ENCODE measurements around the gene LRPPRC.

LRPPRC gene

GRCh38 chr2:43948370-43948769 lies 47.4 kb downstream of the LRPPRC start:
- Histone ChIP-seq H3K4me3 (ENCODE audit: low read depth, low read length, poor library complexity, severe bottlenecking) (no peak overlapping the region), H2AFZ (ENCODE audit: low read length) (no peak overlapping the region), H3K4me2 (ENCODE audit: low read length) (no peak overlapping the region), H3K9ac (ENCODE audit: low read length) (no peak overlapping the region), H3K79me2 (ENCODE audit: insufficient read depth, low read length) (no peaks in the 10 kb centered on the region), H3K27ac (ENCODE audit: low read depth, low read length, poor library complexity, severe bottlenecking) (no peak overlapping the region), H3K36me3 (ENCODE audit: insufficient read depth, low read length) (peaks cover 94% of the 10 kb centered on the region), H3K27me3 (ENCODE audit: insufficient read depth, low read length) (no peaks in the 10 kb centered on the region), H4K20me1 (ENCODE audit: insufficient read depth, low read length) (no peaks in the 10 kb centered on the region), H3K9me2 (ENCODE audit: low read depth, low read length) (no peaks in the 10 kb centered on the region), H3F3A (ENCODE audit: insufficient read depth, low read length) (no peaks in the 10 kb centered on the region), H3K4me1 (ENCODE audit: insufficient read depth, low read length, severe bottlenecking) (no peaks in the 10 kb centered on the region), H3K9me3 (ENCODE audit: low read length) (no peaks in the 10 kb centered on the region)
- TF ChIP-seq CTCF (IDR thresholded peaks at IDR 0.05; ENCODE audit: low read length) (no peak), EZH2 (IDR thresholded peaks at IDR 0.05; ENCODE audit: borderline replicate concordance, low read length) (no peak)

- Histone ChIP-seq H4K20me1 (ENCODE audit: insufficient read depth, low read length) (no peaks in the 10 kb centered on the region), H3K79me2 (ENCODE audit: insufficient read depth, low read length) (no peaks in the 10 kb centered on the region), H3K9ac (ENCODE audit: low read length) (no peak overlapping the region), H3K9me3 (ENCODE audit: low read length) (no peaks in the 10 kb centered on the region), H2AFZ (ENCODE audit: low read length) (no peak overlapping the region), H3K9me2 (ENCODE audit: low read depth, low read length) (no peaks in the 10 kb centered on the region), H3K36me3 (ENCODE audit: insufficient read depth, low read length) (peaks cover 91% of the 10 kb centered on the region), H3K4me2 (ENCODE audit: low read length) (no peak overlapping the region), H3K4me1 (ENCODE audit: insufficient read depth, low read length, severe bottlenecking) (no peaks in the 10 kb centered on the region), H3K27me3 (ENCODE audit: insufficient read depth, low read length) (no peaks in the 10 kb centered on the region), H3F3A (ENCODE audit: insufficient read depth, low read length) (no peaks in the 10 kb centered on the region), H3K4me3 (ENCODE audit: low read depth, low read length, poor library complexity, severe bottlenecking) (no peak overlapping the region), H3K27ac (ENCODE audit: low read depth, low read length, poor library complexity, severe bottlenecking) (no peak overlapping the region)
- no peak for TF ChIP-seq CTCF (IDR thresholded peaks at IDR 0.05; ENCODE audit: low read length)
- TF ChIP-seq EZH2 (IDR thresholded peaks at IDR 0.05; ENCODE audit: borderline replicate concordance, low read length): no peak
Observed at GRCh38 chr2:43946685-43947084, 49.1 kb downstream of the LRPPRC start.

GRCh38 chr2:43945439-43945838 lies 50.4 kb downstream of the LRPPRC start:
- no peaks in the 10 kb centered on the region for H3K79me2 ChIP-seq (ENCODE audit: insufficient read depth, low read length)
- H3K36me3 ChIP-seq (ENCODE audit: insufficient read depth, low read length): peaks cover 91% of the 10 kb centered on the region
- H3K9ac ChIP-seq (ENCODE audit: low read length): no peak overlapping the region
- no peaks in the 10 kb centered on the region for H3K4me1 ChIP-seq (ENCODE audit: insufficient read depth, low read length, severe bottlenecking)
- TF ChIP-seq CTCF (IDR thresholded peaks at IDR 0.05; ENCODE audit: low read length) (no peak), EZH2 (IDR thresholded peaks at IDR 0.05; ENCODE audit: borderline replicate concordance, low read length) (no peak)
- no peaks in the 10 kb centered on the region for H3K27me3 ChIP-seq (ENCODE audit: insufficient read depth, low read length)
- H2AFZ ChIP-seq (ENCODE audit: low read length): no peak overlapping the region
- H3F3A ChIP-seq (ENCODE audit: insufficient read depth, low read length): no peaks in the 10 kb centered on the region
- H3K4me2 ChIP-seq (ENCODE audit: low read length): no peak overlapping the region
- no peaks in the 10 kb centered on the region for H3K9me3 ChIP-seq (ENCODE audit: low read length)
- H4K20me1 ChIP-seq (ENCODE audit: insufficient read depth, low read length): no peaks in the 10 kb centered on the region
- no peak overlapping the region for H3K4me3 ChIP-seq (ENCODE audit: low read depth, low read length, poor library complexity, severe bottlenecking)
- no peak overlapping the region for H3K27ac ChIP-seq (ENCODE audit: low read depth, low read length, poor library complexity, severe bottlenecking)
- H3K9me2 ChIP-seq (ENCODE audit: low read depth, low read length): no peaks in the 10 kb centered on the region

Data from OCI-LY1 (cell line).